ENCODE results near the gene WDR70. TPM values are rescaled to one million over a fixed set of nuclear protein-coding genes. Genes with fewer than 3 reads are reported as not detected.
"Not testable (repeated sequence)": the region's sequence is repeated elsewhere in the genome, so short reads cannot be mapped to it uniquely, and the experiment has no call there.

Gene WDR70
- total and polyA plus RNA-seq, 9 donors = 20.9 to 36.5 (median 31.4) TPM

DNA sequence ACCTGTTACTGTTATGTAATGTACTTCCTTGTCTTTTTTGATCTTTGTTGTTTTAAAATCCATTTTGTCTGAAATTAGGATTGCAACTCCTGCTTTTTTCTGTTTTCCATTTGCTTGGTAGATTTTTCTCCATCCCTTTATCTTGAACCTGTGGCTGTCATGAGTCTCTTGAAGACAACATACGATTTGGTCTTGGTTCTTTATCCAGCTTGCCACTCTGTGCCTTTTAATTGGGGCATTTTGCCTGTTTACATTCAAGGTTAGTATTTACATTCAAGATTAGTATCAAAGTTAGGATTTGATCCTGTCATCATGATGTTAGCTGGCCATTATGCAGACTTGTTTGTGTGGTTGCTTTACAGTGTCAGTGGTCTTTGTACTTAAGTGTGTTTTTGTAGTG is 304.0 kb downstream of the WDR70 start:
- H3K27ac ChIP-seq = no peak overlapping the region
- 90 to 100% (median 99%) methylated on average over 1 of the region's 1 CpG for WGBS, 3 donors
- intact Hi-C loops (cut with DNase I) = no loop called here
- no peaks in the 10 kb centered on the region for H3K27me3 ChIP-seq
- no peak overlapping the region for H3K4me3 ChIP-seq
- no peaks in the 10 kb centered on the region for H3K36me3 ChIP-seq
- DNase-seq = no peak
- no peaks in the 10 kb centered on the region for H3K9me3 ChIP-seq
- no peaks in the 10 kb centered on the region for H3K4me1 ChIP-seq (ENCODE audit: insufficient read depth)
- TF ChIP-seq POLR2A (IDR thresholded peaks at IDR 0.05) (no peak), EP300 (IDR thresholded peaks at IDR 0.05) (no peak)
- TF ChIP-seq, protein P1, sequence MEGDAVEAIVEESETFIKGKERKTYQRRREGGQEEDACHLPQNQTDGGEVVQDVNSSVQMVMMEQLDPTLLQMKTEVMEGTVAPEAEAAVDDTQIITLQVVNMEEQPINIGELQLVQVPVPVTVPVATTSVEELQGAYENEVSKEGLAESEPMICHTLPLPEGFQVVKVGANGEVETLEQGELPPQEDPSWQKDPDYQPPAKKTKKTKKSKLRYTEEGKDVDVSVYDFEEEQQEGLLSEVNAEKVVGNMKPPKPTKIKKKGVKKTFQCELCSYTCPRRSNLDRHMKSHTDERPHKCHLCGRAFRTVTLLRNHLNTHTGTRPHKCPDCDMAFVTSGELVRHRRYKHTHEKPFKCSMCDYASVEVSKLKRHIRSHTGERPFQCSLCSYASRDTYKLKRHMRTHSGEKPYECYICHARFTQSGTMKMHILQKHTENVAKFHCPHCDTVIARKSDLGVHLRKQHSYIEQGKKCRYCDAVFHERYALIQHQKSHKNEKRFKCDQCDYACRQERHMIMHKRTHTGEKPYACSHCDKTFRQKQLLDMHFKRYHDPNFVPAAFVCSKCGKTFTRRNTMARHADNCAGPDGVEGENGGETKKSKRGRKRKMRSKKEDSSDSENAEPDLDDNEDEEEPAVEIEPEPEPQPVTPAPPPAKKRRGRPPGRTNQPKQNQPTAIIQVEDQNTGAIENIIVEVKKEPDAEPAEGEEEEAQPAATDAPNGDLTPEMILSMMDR (IDR thresholded peaks at IDR 0.05) = no peak

GRCh38 chr5:37685211-37685610 is 306.1 kb downstream of the WDR70 start:
- no peak overlapping the region for H3K27ac ChIP-seq
- no peak for DNase-seq
- WGBS, 3 donors = 94 to 97% (median 95%) methylated on average over 3 of the region's 3 CpGs
- H3K27me3 ChIP-seq = no peaks in the 10 kb centered on the region
- H3K4me3 ChIP-seq = no peak overlapping the region
- intact Hi-C loops (cut with DNase I) = no loop called here
- no peaks in the 10 kb centered on the region for H3K9me3 ChIP-seq
- TF ChIP-seq, protein P1 (IDR thresholded peaks at IDR 0.05) = no peak
- no peak for TF ChIP-seq EP300 (IDR thresholded peaks at IDR 0.05)
- TF ChIP-seq POLR2A (IDR thresholded peaks at IDR 0.05) = no peak
- H3K4me1 ChIP-seq (ENCODE audit: insufficient read depth) = no peaks in the 10 kb centered on the region
- no peaks in the 10 kb centered on the region for H3K36me3 ChIP-seq

DNA sequence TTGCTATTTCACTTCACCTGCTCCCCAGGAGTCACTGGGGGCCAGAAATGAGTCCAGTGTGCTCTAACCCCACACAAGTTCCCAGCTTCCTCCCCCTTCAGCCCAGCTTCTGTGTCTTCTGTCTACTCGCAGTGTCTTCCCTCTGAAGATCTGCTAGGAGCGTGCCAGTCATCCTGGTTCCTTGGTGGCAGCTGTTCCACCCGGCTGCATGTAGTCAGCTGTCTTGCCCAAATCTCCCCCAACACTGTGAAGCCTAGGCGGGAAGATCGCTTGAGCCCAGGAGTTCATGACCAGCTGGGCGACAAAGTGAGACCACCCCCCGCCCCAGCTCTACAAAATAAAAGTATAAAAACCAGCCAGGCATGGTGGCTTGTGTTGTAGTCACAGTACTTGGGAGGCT is 306.7 kb downstream of the WDR70 start:
- Histone ChIP-seq H3K27me3 (no peaks in the 10 kb centered on the region), H3K4me3 (no peak overlapping the region), H3K27ac (no peak overlapping the region), H3K9me3 (no peaks in the 10 kb centered on the region), H3K4me1 (ENCODE audit: insufficient read depth) (no peaks in the 10 kb centered on the region), H3K36me3 (no peaks in the 10 kb centered on the region)
- TF ChIP-seq, protein P1 (IDR thresholded peaks at IDR 0.05) = no peak
- no peak for TF ChIP-seq POLR2A (IDR thresholded peaks at IDR 0.05)
- TF ChIP-seq EP300 (IDR thresholded peaks at IDR 0.05) = no peak
- intact Hi-C loops (cut with DNase I) = no loop called here
- no peak for DNase-seq
- WGBS, 3 donors = 97 to 98% (median 97%) methylated on average over 7 of the region's 7 CpGs

- H3K27me3 ChIP-seq; H3K36me3 ChIP-seq; H3K27ac ChIP-seq; H3K9me3 ChIP-seq; intact Hi-C loops (cut with DNase I); DNase-seq; H3K4me1 ChIP-seq (ENCODE audit: insufficient read depth); H3K4me3 ChIP-seq: not testable (repeated sequence)
- 89 to 95% (median 95%) methylated on average over 9 to 10 of the region's 10 CpGs for WGBS, 3 donors
Measured at GRCh38 chr5:37688925-37689324, 309.8 kb downstream of the WDR70 start.

DNA sequence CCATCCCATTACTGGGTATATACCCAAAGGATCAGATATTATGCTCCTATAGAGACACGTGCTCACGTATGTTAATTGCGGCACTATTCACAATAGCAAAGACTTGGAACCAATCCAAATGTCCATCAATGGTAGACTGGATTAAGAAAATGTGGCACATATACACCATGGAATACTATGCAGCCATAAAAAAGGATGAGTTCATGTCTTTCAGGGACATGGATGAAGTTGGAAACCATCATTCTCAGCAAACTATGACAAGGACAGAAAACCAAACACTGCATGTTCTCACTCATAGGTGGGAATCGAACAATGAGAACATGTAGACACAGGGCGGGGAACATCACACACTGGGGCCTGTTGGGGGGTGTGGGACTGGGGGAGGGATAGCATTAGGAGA is 315.2 kb downstream of the WDR70 start:
- WGBS, 3 donors = 98 to 99% (median 98%) methylated on average over 5 of the region's 5 CpGs
- H3K4me3 ChIP-seq; H3K27ac ChIP-seq; H3K9me3 ChIP-seq; H3K4me1 ChIP-seq (ENCODE audit: insufficient read depth); intact Hi-C loops (cut with DNase I); H3K27me3 ChIP-seq; DNase-seq; H3K36me3 ChIP-seq: not testable (repeated sequence)

DNA sequence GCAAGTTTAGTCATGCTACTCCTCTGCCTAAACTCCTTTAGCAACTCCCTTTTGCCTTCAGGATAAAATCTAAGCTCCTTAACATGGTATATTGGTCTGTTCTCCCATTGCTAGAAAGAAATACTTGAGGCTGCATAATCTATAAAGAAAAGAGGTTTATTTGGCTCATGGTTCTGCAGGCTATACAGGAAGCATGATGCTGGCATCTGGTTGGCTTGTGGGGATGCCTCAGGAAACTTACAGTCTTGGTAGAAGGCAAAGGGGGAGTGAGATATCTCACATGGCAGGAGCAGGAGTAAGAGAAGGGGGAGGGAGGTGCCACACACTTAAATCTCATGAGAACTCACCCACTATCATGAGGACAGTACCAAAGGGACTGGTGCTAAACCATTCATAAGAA is 315.7 kb downstream of the WDR70 start:
- Histone ChIP-seq H3K4me1 (ENCODE audit: insufficient read depth) (no peaks in the 10 kb centered on the region), H3K27me3 (no peaks in the 10 kb centered on the region), H3K4me3 (no peak overlapping the region), H3K9me3 (no peaks in the 10 kb centered on the region), H3K27ac (no peak overlapping the region), H3K36me3 (no peaks in the 10 kb centered on the region)
- no peak for DNase-seq
- TF ChIP-seq POLR2A (IDR thresholded peaks at IDR 0.05) = no peak
- no peak for TF ChIP-seq EP300 (IDR thresholded peaks at IDR 0.05)
- TF ChIP-seq, protein P1 (IDR thresholded peaks at IDR 0.05) = no peak
- intact Hi-C loops (cut with DNase I) = no loop called here

Data from ovary (tissue), 9 donors.